ENCODE data around the gene TAF6.

The TAF6 gene

DNA sequence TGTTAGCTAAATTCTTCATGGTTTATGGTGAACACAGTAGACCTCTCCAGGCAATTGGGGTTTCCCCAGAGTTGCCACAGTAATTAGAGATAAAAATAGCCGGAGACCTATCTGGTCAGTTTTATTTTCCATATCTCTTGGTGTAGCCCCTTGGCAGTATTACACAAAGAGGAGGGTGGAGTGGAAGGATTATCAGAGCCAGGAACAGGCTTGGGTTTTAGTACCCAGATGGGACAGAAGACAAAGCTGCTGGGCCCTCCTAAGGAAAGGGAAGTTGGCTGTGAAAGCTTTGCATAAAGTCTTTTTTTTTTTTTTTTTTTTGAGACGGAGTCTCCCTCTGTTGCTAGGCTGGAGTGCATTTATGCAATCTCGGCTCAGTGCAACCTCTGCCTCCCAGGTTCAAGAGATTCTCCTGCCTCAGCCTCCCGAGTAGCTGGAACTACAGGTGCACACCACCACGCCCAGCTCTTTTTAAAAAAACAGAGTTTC is 59.9 kb downstream of the TAF6 start:
- peak; percentile 15 for DNase-seq (ENCODE audit: low spot score)
- TF ChIP-seq CTCF (IDR thresholded peaks at IDR 0.05; ENCODE audit: extremely low read depth, missing control alignments), result no peak

Data from GM20000 (cell line).